Gastrocnemius medialis (tissue), 4 donors: ENCODE results near the gene UTS2B. TPM values are rescaled to one million over a fixed set of nuclear protein-coding genes. Genes with fewer than 3 reads are reported as not detected.

Source experiments
- ATAC-seq, 2 donors: fragments of 150-250 bp; one replicate each; pipeline ENCODE4 v1.9.1; 2016
- DNase-seq, 2 donors: peaks; one replicate each; pipeline ENCODE4 v3.0.0-alpha.2; 2019
- H3K27ac ChIP-seq, 4 donors: fragments of 200-600 bp; sonication (generic); 1 replicate in 1 of 4; 2 replicates in 3 of 4; pipeline ENCODE4 v1.5.1; 2016 to 2018; ENCODE audit warnings: mild to moderate bottlenecking in 2 of 4, moderate library complexity in 1 of 4
- H3K27me3 ChIP-seq, 3 donors: fragments of 200-600 bp; sonication (generic) in 2 of 3; 1 replicate in 1 of 3; 2 replicates in 2 of 3; pipeline versions ENCODE4 v1.5.1 to v1.6.0; 2016 to 2019; ENCODE audit warnings: mild to moderate bottlenecking in 1 of 3, moderate library complexity in 1 of 3
- H3K36me3 ChIP-seq, 2 donors: fragments of 200-600 bp; sonication (generic) in 1 of 2; one replicate each; pipeline ENCODE4 v1.5.1; 2017 to 2018
- H3K4me1 ChIP-seq, 2 donors: fragments of 200-600 bp; sonication (generic) in 1 of 2; one replicate each; pipeline ENCODE4 v1.5.1; 2016 to 2017; ENCODE audit warnings: mild to moderate bottlenecking in 2 of 2
- H3K4me3 ChIP-seq, 4 donors: fragments of 200-600 bp; sonication (generic) in 3 of 4; 1 replicate in 1 of 4; 2 replicates in 3 of 4; pipeline ENCODE4 v1.5.1; 2016 to 2019; ENCODE audit warnings: mild to moderate bottlenecking in 2 of 4
- H3K9me3 ChIP-seq, 3 donors: fragments of 200-600 bp; sonication (generic) in 2 of 3; 1 replicate in 1 of 3; 2 replicates in 2 of 3; pipeline ENCODE4 v1.5.1; 2016 to 2019
- CTCF ChIP-seq, 5 experiments: fragments of 450-650 bp in 3 of 5; fragments of 200-600 bp in 2 of 5; sonication (generic) in 2 of 5; IDR thresholded peaks in 4 of 5; conservative IDR thresholded peaks in 1 of 5; 1 replicate in 4 of 5; 2 replicates in 1 of 5; pipeline ENCODE4 v1.5.1; 2016 to 2019; ENCODE audit warnings: antibody characterized with exemption in 5 of 5, mild to moderate bottlenecking in 3 of 5, moderate library complexity in 3 of 5
- POLR2A ChIP-seq, 2 donors: fragments of 450-650 bp; IDR thresholded peaks; one replicate each; pipeline ENCODE4 v1.6.1; 2017; ENCODE audit warnings: antibody characterized with exemption in 2 of 2, mild to moderate bottlenecking in 2 of 2, moderate library complexity in 2 of 2
- in situ Hi-C, 4 donors: fragments of 200-750 bp; cut with MboI; loops; one replicate each; pipeline versions ENCODE4 v1.15.0 to v1.8.0; 2017; ENCODE audit warnings: low sequenced_read_pairs in 4 of 4
- intact Hi-C: fragments of 100-400 bp; cut with DNase I; formaldehyde crosslinking; loops from one replicate; pipeline ENCODE4 v1.15.1; 2023; ENCODE audit warnings: low total_unique reads
- total RNA-seq, 4 donors: library from RNA; depleted of rRNA; stranded (reverse); fragments of >200 nt; gene quantifications; one replicate each; pipeline versions ENCODE4 v1.1.0 to v1.2.3, GENCODE V29; 2016

The UTS2B gene
- total RNA-seq, 4 donors from 2014 or later = not detected

DNA sequence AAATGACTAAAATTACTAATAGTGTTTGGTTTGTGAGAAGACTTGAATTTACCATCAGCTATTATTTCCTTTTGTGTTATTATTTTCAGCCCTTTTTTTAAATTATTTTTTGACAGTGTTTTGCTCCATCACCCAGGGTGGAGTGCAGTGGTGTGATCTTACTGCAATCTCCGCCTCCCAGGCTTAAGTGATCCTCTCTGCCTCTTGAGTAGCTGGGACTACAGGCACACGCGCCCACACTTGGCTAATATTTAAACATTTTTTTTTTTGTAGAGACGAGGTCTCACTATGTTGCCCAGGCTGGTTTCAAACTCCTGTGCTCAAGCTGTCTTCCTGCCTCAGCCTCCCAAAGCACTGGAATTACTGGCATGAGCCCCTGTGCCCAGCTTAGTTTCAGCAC lies 31.7 kb upstream of the UTS2B start:
- Histone ChIP-seq H3K27ac (no peak overlapping the region), H3K27me3 (no peaks in the 10 kb centered on the region), H3K4me3 (no peak overlapping the region), H3K9me3 (no peaks in the 10 kb centered on the region), H3K4me1 (peaks cover 4% of the 10 kb centered on the region in 2 donors), H3K36me3 (peaks cover 0 to 64% of the 10 kb centered on the region in 2 donors)
- intact Hi-C loops (no loop called here), in situ Hi-C loops (no loop called here)
- ATAC-seq (no peak), DNase-seq (no peak)
- TF ChIP-seq POLR2A (IDR thresholded peaks at IDR 0.05) (no peak), CTCF (IDR thresholded peaks at IDR 0.05 in 4 of 5, conservative IDR thresholded peaks at IDR 0.05 in 1 of 5) (no peak)

DNA sequence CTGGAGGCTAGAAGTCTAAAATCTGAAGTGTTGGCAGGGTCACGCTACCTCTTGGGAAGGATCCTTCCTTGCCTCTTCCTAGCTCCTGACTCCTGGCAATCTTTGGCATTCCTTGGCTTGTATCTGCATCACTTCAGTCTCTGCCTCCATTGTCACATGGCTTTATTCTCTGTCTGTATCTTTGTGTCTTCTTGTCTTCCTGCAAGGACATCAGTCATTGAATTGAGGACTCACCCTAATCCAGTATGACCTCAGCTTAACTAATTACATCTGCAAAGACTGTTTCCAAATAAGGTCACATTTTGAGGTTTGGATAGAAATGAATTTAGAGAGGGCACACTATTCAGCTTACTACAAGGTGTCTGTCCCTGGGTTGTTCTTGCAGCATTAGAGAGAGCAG lies 31.1 kb upstream of the UTS2B start:
- peaks cover 10% of the 10 kb centered on the region in 2 donors for H3K4me1 ChIP-seq
- no peak overlapping the region for H3K27ac ChIP-seq
- no peaks in the 10 kb centered on the region for H3K27me3 ChIP-seq
- in situ Hi-C loops = no loop called here
- H3K36me3 ChIP-seq = peaks cover 0 to 60% of the 10 kb centered on the region in 2 donors
- DNase-seq (no peak), ATAC-seq (no peak)
- no peaks in the 10 kb centered on the region for H3K9me3 ChIP-seq
- intact Hi-C loops = no loop called here
- no peak for TF ChIP-seq POLR2A (IDR thresholded peaks at IDR 0.05)
- no peak for TF ChIP-seq CTCF (IDR thresholded peaks at IDR 0.05 in 4 of 5, conservative IDR thresholded peaks at IDR 0.05 in 1 of 5)
- H3K4me3 ChIP-seq = no peak overlapping the region

- H3K4me1 ChIP-seq = peaks cover 17 to 18% of the 10 kb centered on the region in 2 donors
- H3K27me3 ChIP-seq = no peaks in the 10 kb centered on the region
- no peak for TF ChIP-seq CTCF (IDR thresholded peaks at IDR 0.05 in 4 of 5, conservative IDR thresholded peaks at IDR 0.05 in 1 of 5)
- TF ChIP-seq POLR2A (IDR thresholded peaks at IDR 0.05) = no peak
- DNase-seq (no peak), ATAC-seq (no peak)
- H3K4me3 ChIP-seq = no peak overlapping the region
- in situ Hi-C loops = no loop called here
- H3K9me3 ChIP-seq = no peaks in the 10 kb centered on the region
- intact Hi-C loops = no loop called here
- peaks cover 0 to 53% of the 10 kb centered on the region in 2 donors for H3K36me3 ChIP-seq
- H3K27ac ChIP-seq = no peak overlapping the region
Observed at GRCh38 chr3:191360620-191361019, 30.3 kb upstream of the UTS2B start.

GRCh38 chr3:191358929-191359328 lies 28.6 kb upstream of the UTS2B start:
- TF ChIP-seq CTCF (IDR thresholded peaks at IDR 0.05 in 4 of 5, conservative IDR thresholded peaks at IDR 0.05 in 1 of 5) (no peak), POLR2A (IDR thresholded peaks at IDR 0.05) (no peak)
- Histone ChIP-seq H3K9me3 (no peaks in the 10 kb centered on the region), H3K27ac (no peak overlapping the region), H3K4me3 (no peak overlapping the region), H3K36me3 (peaks cover 0 to 53% of the 10 kb centered on the region in 2 donors), H3K27me3 (no peaks in the 10 kb centered on the region), H3K4me1 (peaks cover 26 to 33% of the 10 kb centered on the region in 2 donors)
- in situ Hi-C loops = no loop called here
- ATAC-seq = no peak
- DNase-seq = no peak
- intact Hi-C loops = no loop called here

DNA sequence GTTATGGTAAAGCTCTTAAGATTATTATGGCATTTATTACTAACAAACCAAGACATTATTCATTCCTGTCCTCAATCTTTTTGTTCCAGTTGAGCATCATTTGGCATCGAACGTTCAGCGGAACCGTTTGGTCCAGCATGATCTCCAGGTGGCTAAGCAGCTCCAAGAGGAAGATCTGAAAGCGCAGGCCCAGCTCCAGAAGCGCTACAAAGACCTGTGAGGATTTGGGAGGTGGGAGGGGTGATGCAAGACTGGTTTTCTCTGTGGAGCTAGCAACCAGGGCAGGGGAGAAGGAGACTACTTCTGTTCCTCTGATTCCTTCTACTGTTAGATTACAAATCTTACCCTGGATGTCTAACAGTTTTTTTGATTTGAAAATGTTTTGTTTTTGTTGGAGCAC lies 27.6 kb upstream of the UTS2B start:
- Histone ChIP-seq H3K9me3 (no peaks in the 10 kb centered on the region), H3K27ac (no peak overlapping the region), H3K27me3 (no peaks in the 10 kb centered on the region), H3K36me3 (peaks cover 0 to 48% of the 10 kb centered on the region in 2 donors), H3K4me3 (no peak overlapping the region), H3K4me1 (peaks cover 36 to 43% of the 10 kb centered on the region in 2 donors)
- ATAC-seq (no peak), DNase-seq (no peak)
- intact Hi-C loops (no loop called here), in situ Hi-C loops (no loop called here)
- TF ChIP-seq CTCF (IDR thresholded peaks at IDR 0.05 in 4 of 5, conservative IDR thresholded peaks at IDR 0.05 in 1 of 5) = no peak
- no peak for TF ChIP-seq POLR2A (IDR thresholded peaks at IDR 0.05)
